Activated CD8-positive, alpha-beta memory T cell treated with anti-CD3 and anti-CD28 coated beads, Interleukin-2, amount 50 U/mL, for 24 hours (primary cell): ENCODE data around the gene CHRM5.

Source experiments
- DNase-seq: peaks from one replicate; pipeline ENCODE4 v3.0.0-alpha.2; 2020; ENCODE audit errors: extremely low read depth

The CHRM5 gene, protein sequence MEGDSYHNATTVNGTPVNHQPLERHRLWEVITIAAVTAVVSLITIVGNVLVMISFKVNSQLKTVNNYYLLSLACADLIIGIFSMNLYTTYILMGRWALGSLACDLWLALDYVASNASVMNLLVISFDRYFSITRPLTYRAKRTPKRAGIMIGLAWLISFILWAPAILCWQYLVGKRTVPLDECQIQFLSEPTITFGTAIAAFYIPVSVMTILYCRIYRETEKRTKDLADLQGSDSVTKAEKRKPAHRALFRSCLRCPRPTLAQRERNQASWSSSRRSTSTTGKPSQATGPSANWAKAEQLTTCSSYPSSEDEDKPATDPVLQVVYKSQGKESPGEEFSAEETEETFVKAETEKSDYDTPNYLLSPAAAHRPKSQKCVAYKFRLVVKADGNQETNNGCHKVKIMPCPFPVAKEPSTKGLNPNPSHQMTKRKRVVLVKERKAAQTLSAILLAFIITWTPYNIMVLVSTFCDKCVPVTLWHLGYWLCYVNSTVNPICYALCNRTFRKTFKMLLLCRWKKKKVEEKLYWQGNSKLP

GRCh38 chr15:33968224-33968623 lies at the start of gene CHRM5:
TSS of gene CHRM5 (plus strand) at chr15:33968497. CDS start at chr15:34062718, 94,221 bp downstream.
- no peak for DNase-seq

- DNase-seq = no peak
Measured at GRCh38 chr15:33923446-33923845, 44.9 kb upstream of the CHRM5 start.

DNA sequence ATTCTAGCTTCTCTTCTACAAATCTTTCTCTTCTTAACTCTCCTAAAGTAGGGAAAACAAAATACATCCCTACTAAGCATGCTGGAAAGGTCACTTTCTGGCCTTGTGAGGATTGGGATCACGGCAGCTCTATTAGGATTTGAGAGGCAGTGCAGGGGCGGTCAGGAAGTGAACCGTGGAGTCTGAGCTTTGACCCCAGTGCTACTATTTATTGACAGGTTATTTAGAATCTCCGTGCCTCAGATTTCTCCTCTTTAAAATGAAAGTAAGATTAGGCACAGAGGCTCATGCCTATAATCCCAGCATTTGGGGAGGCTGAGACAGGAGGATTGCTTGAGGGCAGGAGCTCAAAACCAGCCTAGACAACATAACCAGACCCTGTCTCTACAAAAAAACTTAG lies 42.0 kb upstream of the CHRM5 start:
- DNase-seq = no peak

DNA sequence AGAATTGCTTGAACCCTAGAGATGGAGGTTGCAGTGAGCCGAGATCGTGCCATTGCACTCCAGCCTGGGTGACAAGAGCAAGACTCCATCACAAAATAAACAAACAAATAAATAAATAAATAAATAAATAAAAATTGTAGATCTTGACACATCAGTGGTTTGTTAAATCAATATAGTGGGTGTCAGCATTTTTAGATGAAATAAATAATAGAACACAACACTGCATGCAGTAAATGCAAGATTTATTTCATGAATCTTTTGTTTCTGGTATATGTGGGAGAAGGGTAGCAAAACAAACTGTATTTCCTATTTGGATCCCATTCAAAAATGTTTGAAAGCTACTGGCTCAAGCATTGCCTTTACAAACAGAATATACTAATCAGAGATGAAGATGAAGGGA lies 35.6 kb upstream of the CHRM5 start:
- DNase-seq = no peak

GRCh38 chr15:33934396-33934795 lies 33.9 kb upstream of the CHRM5 start:
- no peak for DNase-seq

DNA sequence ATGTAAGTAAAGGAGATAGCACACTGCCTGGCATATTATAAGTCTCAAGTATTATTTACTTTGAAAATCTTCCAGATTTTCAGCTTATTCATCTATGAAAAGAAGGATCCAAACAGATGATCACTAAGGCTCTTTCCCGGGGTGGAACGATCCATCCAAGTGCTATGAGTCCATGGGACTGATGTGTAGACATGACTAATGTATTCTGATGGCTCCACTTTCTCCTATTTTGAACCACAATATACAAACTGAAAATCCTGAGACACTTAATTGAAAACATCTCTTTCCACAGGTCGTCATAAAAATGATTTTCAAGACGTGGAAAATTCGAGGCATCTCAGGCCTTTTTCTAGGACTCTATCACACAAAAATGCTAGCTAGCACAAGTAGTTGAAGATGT lies 33.4 kb upstream of the CHRM5 start:
- no peak for DNase-seq

GRCh38 chr15:33941279-33942063 lies 26.8 kb upstream of the CHRM5 start:
- DNase-seq = no peak

- no peak for DNase-seq
Measured at GRCh38 chr15:33946152-33946551, 22.1 kb upstream of the CHRM5 start.

DNA sequence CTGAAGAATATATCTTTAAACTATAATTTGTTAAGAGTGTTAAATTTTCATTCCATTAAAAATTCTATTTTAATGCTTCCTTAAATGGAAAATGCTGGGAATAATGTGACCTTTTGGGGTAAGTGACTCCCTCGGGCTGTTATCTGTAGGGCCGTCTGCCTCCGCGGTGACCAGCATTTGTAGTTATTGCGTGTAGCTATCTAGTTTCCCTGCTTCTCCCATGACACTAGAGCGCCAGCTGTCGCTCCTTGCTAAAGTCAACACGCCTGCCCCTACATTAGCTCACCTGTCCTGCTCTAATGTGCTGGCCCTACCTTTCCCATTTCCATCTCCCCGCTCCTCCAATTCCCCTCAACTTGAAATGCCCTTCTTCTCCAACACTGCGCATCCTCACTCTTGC lies 12.4 kb upstream of the CHRM5 start:
- DNase-seq = no peak

DNA sequence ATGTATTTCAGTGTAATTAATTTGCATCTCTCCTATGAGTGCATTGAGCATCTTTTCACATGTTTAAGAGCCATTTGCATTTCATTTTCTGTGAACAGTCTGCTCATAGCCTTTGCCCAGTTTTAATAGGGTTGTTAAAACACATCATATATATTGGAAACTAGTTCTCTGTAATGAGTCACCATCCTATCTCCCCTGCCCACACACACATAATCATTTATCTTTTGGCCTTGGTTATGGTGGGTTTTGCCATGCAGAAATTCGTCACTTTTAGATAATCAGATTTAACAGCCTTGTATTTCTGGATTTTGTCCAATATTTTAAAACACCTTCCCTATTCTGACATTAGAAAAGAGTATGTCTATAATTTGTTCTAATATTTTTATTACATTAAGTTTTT lies 11.9 kb upstream of the CHRM5 start:
- no peak for DNase-seq

GRCh38 chr15:33959844-33960548 lies 8.3 kb upstream of the CHRM5 start:
- DNase-seq = no peak

DNA sequence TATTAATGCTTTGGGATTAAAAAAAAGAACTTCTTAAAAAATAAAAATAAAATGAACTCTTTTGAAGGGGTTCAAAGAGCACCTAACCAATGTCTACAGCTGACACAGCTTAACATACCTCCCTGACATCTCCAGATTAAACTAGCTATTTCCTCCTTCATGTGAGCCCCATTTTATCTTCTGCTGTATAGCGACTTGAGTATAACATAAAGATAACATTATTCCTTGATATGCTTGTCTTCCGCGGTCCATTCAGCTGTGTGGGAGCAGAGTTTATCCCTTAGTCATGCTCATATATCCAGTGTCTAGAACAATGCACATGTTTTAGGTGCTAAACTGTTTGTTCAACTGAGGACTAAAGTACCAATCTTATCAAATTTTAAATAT lies 7.8 kb upstream of the CHRM5 start:
- DNase-seq = no peak

- no peak for DNase-seq
Measured at GRCh38 chr15:33963831-33964664, 4.2 kb upstream of the CHRM5 start.

- no peak for DNase-seq
Measured at GRCh38 chr15:33964665-33965040, 3.6 kb upstream of the CHRM5 start.

GRCh38 chr15:33968821-33969220 lies 524 bp downstream of the CHRM5 start:
- DNase-seq = no peak

DNA sequence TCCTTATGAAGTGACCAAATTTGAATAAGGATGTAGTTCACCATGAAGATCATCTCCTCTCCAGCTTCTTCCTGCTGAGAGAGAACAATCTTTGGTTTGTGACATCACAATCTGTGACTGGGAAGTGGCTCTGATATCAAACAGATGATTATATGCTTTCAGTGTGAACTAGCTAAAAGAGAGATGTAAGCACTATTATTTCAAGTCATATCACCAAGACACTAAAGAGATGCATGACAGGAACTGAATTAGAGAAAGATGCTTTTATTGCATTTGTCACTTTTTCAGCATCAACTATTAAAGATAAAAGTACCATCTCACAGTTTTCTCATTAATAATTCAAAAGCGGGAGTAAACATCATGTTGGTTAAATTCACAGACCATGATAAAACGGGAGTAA lies 3.5 kb downstream of the CHRM5 start:
- no peak for DNase-seq

DNA sequence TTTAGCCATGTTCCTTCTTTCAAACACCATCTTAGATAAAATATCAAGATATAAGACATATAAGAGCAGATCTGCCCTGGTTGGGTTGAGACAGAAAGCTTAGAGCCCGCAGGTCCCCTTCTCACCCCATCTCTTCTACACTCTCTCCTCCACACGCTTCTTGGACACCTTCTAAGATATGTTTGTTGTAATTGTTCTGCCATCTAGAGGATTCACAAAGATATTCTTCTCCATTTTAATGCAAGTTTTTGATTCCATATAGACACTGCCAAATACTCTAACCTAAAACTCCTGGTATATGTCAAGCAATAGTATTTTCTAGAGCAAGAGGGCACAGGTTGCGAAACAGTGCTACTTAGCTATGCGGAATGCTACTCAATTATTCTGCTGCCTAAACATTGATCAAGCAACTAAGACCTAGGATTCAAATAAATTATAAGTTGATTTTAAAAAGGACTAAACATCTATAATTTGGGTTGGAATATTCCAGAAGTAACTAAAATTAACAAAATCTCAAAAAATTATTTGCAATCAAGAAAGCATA lies 6.8 kb downstream of the CHRM5 start:
- DNase-seq = no peak

DNA sequence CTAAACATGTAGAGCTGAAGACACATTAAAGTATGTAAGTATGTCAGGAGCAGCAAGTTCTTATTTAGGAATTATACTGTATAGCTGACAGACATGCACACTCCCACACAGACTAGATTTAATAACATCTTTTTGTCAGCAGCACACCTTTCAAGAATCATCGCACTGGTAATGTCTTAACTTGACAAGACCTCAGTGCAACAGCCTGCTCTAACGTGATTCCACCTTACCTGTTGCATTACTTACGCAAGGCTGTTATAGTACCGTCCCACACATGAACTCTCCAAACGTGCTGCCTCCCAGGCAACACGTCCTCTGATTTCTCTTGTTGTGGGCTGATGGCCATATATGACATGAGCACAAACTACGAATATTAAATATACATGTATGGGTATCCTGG lies 11.9 kb downstream of the CHRM5 start:
- DNase-seq = no peak

DNA sequence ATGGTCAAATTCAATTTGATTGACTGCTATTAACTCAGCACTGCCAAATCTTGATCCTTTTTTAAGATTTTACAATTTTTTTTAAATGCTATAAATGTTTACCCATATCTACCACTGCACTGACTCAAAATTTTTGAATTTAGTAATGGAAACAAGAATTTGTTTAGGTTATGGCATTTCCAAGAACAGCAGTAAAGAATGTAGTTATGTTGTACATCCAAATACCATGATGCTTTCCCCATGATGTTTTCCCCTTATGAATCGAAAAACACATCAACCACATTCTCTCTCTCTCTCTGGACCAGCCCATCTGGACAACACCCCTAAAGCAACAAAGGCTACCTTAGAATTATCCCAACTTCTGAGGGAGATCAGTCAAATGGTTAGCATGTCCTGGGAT lies 14.2 kb downstream of the CHRM5 start:
- DNase-seq = no peak

- DNase-seq = no peak
Measured at GRCh38 chr15:33985287-33985686, 17.0 kb downstream of the CHRM5 start.

DNA sequence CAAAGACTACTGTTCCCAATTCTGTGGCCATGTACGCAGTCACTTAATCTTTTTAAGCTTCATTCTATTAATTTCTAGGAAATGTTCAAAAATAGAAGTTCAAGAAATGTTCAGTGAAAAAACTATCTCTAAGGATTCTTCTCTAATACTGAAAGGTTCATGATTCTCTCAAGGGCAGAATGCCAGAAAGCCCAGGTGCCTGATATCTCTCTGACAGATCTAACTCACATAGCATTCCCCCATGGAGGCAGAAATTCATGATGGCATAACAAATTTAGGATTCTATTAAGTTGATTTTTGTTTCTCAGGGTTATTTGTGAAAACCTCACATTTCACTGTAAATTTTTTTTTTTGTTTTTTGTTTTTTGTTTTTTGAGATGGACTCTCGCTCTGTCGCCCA lies 17.5 kb downstream of the CHRM5 start:
- no peak for DNase-seq
